ENCODE results near the gene ARID5B.

Gene ARID5B

DNA sequence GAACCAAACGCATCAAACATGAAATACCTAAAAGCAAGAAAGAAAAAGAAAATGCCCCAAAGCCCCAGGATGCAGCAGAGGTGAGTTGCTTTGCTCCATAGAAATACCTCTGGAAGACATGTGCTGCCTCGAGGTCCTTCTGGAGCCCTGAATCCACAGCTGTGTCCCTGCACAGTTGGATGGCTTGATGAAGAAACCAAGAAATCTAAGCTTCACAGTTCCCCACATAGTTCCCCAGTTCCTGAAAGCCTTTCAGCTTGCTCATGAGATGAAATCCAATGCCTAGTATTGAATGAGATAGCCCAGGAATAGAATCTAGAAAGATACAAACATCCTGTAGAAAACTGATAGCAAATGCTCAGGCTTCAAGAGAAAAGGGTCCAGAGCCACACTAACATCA is 184.3 kb downstream of the ARID5B start:
- H3K9ac ChIP-seq (ENCODE audit: insufficient read length, low read depth), result no peak overlapping the region
- H3K36me3 ChIP-seq (ENCODE audit: insufficient read depth, insufficient read length, low read length), result peaks cover 9% of the 10 kb centered on the region
- H3K27me3 ChIP-seq (ENCODE audit: insufficient read depth, insufficient read length), result no peaks in the 10 kb centered on the region
- H3K9me3 ChIP-seq (ENCODE audit: insufficient read depth, low read length), result no peaks in the 10 kb centered on the region
- no peak for TF ChIP-seq ZNF274 (IDR thresholded peaks at IDR 0.05; ENCODE audit: low read depth, low read length)
- TF ChIP-seq SUZ12 (IDR thresholded peaks at IDR 0.05; ENCODE audit: extremely low read depth, insufficient read depth, insufficient read length), result no peak
- no peak for TF ChIP-seq YY1 (IDR thresholded peaks at IDR 0.05; ENCODE audit: insufficient read depth, insufficient read length)
- no peak for DNase-seq (ENCODE audit: low read depth, low spot score)
- H3K4me1 ChIP-seq (ENCODE audit: insufficient read depth, insufficient read length), result no peaks in the 10 kb centered on the region
- no peak overlapping the region for H3K4me3 ChIP-seq (ENCODE audit: insufficient read length, low read depth)

DNA sequence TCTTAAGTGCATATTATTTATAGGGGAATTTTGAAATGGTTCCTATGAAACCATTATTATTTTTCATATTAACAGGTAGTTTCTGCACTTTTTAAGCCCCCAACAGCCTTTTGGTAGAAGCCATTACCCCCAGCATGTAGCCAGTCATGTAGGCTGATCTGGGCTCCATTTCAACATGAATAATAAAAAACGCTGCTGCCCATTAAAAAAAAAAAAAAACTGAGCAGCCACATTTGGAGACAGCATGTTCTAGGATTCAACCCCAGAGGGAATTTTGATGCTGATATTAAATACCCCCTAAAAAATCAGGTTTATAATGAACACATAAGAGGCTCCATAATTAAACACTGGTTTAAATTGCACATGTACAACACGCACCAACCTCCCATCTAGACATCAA is 185.8 kb downstream of the ARID5B start:
- Histone ChIP-seq H3K4me3 (ENCODE audit: insufficient read length, low read depth) (no peak overlapping the region), H3K27me3 (ENCODE audit: insufficient read depth, insufficient read length) (no peaks in the 10 kb centered on the region), H3K9me3 (ENCODE audit: insufficient read depth, low read length) (no peaks in the 10 kb centered on the region), H3K9ac (ENCODE audit: insufficient read length, low read depth) (no peak overlapping the region), H3K36me3 (ENCODE audit: insufficient read depth, insufficient read length, low read length) (peaks cover 24% of the 10 kb centered on the region), H3K4me1 (ENCODE audit: insufficient read depth, insufficient read length) (no peaks in the 10 kb centered on the region)
- no peak for TF ChIP-seq ZNF274 (IDR thresholded peaks at IDR 0.05; ENCODE audit: low read depth, low read length)
- TF ChIP-seq SUZ12 (IDR thresholded peaks at IDR 0.05; ENCODE audit: extremely low read depth, insufficient read depth, insufficient read length), result no peak
- TF ChIP-seq YY1 (IDR thresholded peaks at IDR 0.05; ENCODE audit: insufficient read depth, insufficient read length), result no peak
- no peak for DNase-seq (ENCODE audit: low read depth, low spot score)

DNA sequence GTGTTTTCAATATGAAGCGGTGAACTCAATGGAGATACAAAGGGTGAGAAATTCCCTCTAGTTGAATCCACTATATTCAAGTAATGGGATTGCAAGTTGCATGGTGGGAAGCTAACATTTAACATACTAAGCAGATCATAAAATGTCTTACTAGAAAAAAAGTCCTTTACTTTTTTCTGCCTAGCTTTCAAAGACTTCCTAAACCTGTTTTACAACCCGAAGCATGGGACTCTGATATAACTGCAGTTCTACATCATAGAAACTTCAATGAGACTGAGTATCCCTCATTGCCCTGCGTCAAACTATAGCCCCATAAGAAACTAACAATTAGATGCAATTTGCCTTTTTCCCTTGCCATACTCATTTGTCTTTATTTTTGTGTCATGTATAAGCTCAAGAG is 187.3 kb downstream of the ARID5B start:
- TF ChIP-seq ZNF274 (IDR thresholded peaks at IDR 0.05; ENCODE audit: low read depth, low read length) (no peak), YY1 (IDR thresholded peaks at IDR 0.05; ENCODE audit: insufficient read depth, insufficient read length) (no peak), SUZ12 (IDR thresholded peaks at IDR 0.05; ENCODE audit: extremely low read depth, insufficient read depth, insufficient read length) (no peak)
- no peak overlapping the region for H3K9ac ChIP-seq (ENCODE audit: insufficient read length, low read depth)
- DNase-seq (ENCODE audit: low read depth, low spot score), result no peak
- peaks cover 28% of the 10 kb centered on the region for H3K36me3 ChIP-seq (ENCODE audit: insufficient read depth, insufficient read length, low read length)
- H3K27me3 ChIP-seq (ENCODE audit: insufficient read depth, insufficient read length), result no peaks in the 10 kb centered on the region
- H3K4me1 ChIP-seq (ENCODE audit: insufficient read depth, insufficient read length), result no peaks in the 10 kb centered on the region
- no peaks in the 10 kb centered on the region for H3K9me3 ChIP-seq (ENCODE audit: insufficient read depth, low read length)
- H3K4me3 ChIP-seq (ENCODE audit: insufficient read length, low read depth), result no peak overlapping the region

DNA sequence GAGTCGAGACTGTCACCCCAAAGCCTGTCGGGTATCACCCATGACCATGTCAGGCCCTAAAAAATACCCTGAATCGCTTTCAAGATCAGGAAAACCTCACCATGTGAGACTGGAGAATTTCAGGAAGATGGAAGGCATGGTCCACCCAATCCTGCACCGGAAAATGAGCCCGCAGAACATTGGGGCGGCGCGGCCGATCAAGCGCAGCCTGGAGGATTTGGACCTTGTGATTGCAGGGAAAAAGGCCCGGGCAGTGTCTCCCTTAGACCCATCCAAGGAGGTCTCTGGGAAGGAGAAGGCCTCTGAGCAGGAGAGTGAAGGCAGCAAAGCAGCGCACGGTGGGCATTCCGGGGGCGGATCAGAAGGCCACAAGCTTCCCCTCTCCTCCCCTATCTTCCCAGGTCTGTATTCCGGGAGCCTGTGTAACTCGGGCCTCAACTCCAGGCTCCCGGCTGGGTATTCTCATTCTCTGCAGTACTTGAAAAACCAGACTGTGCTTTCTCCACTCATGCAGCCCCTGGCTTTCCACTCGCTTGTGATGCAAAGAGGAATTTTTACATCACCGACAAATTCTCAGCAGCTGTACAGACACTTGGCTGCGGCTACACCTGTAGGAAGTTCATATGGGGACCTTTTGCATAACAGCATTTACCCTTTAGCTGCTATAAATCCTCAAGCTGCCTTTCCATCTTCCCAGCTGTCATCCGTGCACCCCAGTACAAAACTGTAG is 191.0 kb downstream of the ARID5B start:
- no peak for DNase-seq (ENCODE audit: low read depth, low spot score)
- TF ChIP-seq SUZ12 (IDR thresholded peaks at IDR 0.05; ENCODE audit: extremely low read depth, insufficient read depth, insufficient read length) (no peak), ZNF274 (IDR thresholded peaks at IDR 0.05; ENCODE audit: low read depth, low read length) (no peak), YY1 (IDR thresholded peaks at IDR 0.05; ENCODE audit: insufficient read depth, insufficient read length) (no peak)
- H3K4me1 ChIP-seq (ENCODE audit: insufficient read depth, insufficient read length), result no peaks in the 10 kb centered on the region
- no peak overlapping the region for H3K9ac ChIP-seq (ENCODE audit: insufficient read length, low read depth)
- no peak overlapping the region for H3K4me3 ChIP-seq (ENCODE audit: insufficient read length, low read depth)
- no peaks in the 10 kb centered on the region for H3K9me3 ChIP-seq (ENCODE audit: insufficient read depth, low read length)
- no peaks in the 10 kb centered on the region for H3K27me3 ChIP-seq (ENCODE audit: insufficient read depth, insufficient read length)
- peaks cover 25% of the 10 kb centered on the region for H3K36me3 ChIP-seq (ENCODE audit: insufficient read depth, insufficient read length, low read length)

DNA sequence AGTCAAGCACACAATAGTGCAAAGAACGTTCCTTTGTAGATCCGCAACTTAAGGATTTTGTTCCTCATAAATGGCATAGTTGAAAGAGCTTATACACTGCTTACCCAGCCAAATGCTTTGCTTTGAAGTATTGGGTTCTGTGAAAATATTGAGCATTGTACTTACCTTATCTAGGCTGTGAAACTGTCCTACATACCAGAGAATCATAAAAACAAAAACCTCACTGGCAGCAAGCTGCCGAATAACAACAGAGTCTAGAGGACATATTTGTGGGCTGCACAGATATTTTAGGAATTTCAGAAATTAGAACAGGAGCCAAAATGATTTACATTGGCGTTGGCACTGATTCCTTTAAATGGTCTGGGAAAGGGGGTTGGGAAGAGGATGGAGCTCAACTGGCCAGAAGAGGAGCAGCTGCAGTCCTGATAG is 192.4 kb downstream of the ARID5B start:
- H3K4me3 ChIP-seq (ENCODE audit: insufficient read length, low read depth), result no peak overlapping the region
- peaks cover 20% of the 10 kb centered on the region for H3K36me3 ChIP-seq (ENCODE audit: insufficient read depth, insufficient read length, low read length)
- H3K9me3 ChIP-seq (ENCODE audit: insufficient read depth, low read length), result no peaks in the 10 kb centered on the region
- no peak for TF ChIP-seq ZNF274 (IDR thresholded peaks at IDR 0.05; ENCODE audit: low read depth, low read length)
- no peak for TF ChIP-seq SUZ12 (IDR thresholded peaks at IDR 0.05; ENCODE audit: extremely low read depth, insufficient read depth, insufficient read length)
- TF ChIP-seq YY1 (IDR thresholded peaks at IDR 0.05; ENCODE audit: insufficient read depth, insufficient read length), result no peak
- H3K27me3 ChIP-seq (ENCODE audit: insufficient read depth, insufficient read length), result no peaks in the 10 kb centered on the region
- no peaks in the 10 kb centered on the region for H3K4me1 ChIP-seq (ENCODE audit: insufficient read depth, insufficient read length)
- no peak for DNase-seq (ENCODE audit: low read depth, low spot score)
- H3K9ac ChIP-seq (ENCODE audit: insufficient read length, low read depth), result no peak overlapping the region

DNA sequence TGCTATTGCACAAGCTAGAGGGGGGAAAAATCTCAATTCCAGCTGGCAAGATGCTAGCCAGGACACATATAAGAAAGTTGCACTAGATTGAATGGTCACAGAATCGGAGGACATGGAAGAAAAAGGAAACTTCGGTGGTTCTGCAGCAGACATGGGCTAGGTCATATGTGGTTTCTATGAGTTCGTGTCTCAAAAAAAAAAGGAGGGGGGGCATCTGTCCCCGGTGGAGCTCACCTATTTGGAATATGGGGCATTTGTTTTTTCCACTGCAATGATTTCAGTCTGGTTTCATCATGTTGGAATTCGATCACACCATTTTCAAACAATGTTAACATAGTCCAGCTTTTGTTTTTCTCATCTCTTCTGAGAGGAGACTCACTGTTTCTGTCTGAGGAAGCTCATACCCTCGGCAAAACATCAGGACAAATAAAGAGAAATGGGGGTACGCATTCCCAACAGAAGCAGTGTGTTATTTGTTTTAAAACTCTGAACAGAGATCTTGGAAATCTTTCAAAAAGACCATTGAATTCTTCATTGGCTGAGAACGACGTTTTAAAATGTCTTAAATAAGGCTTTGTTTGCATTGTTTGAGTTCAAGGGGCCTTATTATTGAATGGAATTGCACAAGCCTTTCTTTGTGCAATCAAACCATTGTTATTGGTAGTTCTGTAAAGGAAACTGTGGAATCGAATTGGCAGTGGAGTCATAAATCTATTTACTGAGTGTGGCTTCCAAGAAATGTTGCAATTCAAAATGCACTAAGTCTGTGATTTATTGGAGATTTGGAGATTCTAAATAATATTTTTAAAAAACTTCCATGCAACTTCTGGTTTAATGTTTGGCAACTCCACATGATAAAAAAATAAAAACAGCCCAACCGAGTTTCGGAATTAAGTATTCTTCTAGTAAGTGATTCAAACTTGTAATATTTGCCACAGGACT is 194.0 kb downstream of the ARID5B start:
- Histone ChIP-seq H3K9ac (ENCODE audit: insufficient read length, low read depth) (no peak overlapping the region), H3K4me3 (ENCODE audit: insufficient read length, low read depth) (no peak overlapping the region), H3K36me3 (ENCODE audit: insufficient read depth, insufficient read length, low read length) (peaks cover 20% of the 10 kb centered on the region), H3K9me3 (ENCODE audit: insufficient read depth, low read length) (no peaks in the 10 kb centered on the region), H3K4me1 (ENCODE audit: insufficient read depth, insufficient read length) (no peaks in the 10 kb centered on the region), H3K27me3 (ENCODE audit: insufficient read depth, insufficient read length) (no peaks in the 10 kb centered on the region)
- TF ChIP-seq ZNF274 (IDR thresholded peaks at IDR 0.05; ENCODE audit: low read depth, low read length) (no peak), YY1 (IDR thresholded peaks at IDR 0.05; ENCODE audit: insufficient read depth, insufficient read length) (no peak), SUZ12 (IDR thresholded peaks at IDR 0.05; ENCODE audit: extremely low read depth, insufficient read depth, insufficient read length) (no peak)
- no peak for DNase-seq (ENCODE audit: low read depth, low spot score)

All from NT2/D1 (cell line).